Keratinocyte (primary cell): ENCODE measurements around the gene JAKMIP1. TPM values are rescaled to one million over a fixed set of nuclear protein-coding genes. Genes with fewer than 3 reads are reported as not detected.

Experiments
- DNase-seq: peaks from one replicate; pipeline ENCODE4 v3.0.0-alpha.2; 2011; ENCODE audit warnings: low read depth, missing footprints, low spot score
- FAIRE-seq: peaks from 2 replicates; lab custom pipeline; 2011; peaks lifted over from hg19 to GRCh38; lab: Jason Lieb, UNC
- H2AFZ ChIP-seq: 2 replicates; pipeline ENCODE4 v1.6.0; 2012; ENCODE audit warnings: low read length, control low read depth, inconsistent platforms; ENCODE audit not compliant: control insufficient read depth
- H3K27ac ChIP-seq: 2 replicates; pipeline ENCODE4 v1.5.1; 2011; ENCODE audit warnings: low read length; ENCODE audit not compliant: control insufficient read depth, insufficient read depth
- H3K27me3 ChIP-seq: 3 replicates; pipeline ENCODE4 v1.6.0; 2011; ENCODE audit warnings: low read length; ENCODE audit not compliant: control insufficient read depth, insufficient read depth; ENCODE audit errors: extremely low read depth
- H3K36me3 ChIP-seq, 2 experiments: 2 replicates in 1 of 2; 3 replicates in 1 of 2; pipeline ENCODE4 v1.5.1; 2011; ENCODE audit warnings: low read length in 2 of 2, mild to moderate bottlenecking in 1 of 2; ENCODE audit not compliant: control insufficient read depth in 2 of 2, insufficient read depth in 2 of 2; ENCODE audit errors: extremely low read depth in 1 of 2
- H3K4me1 ChIP-seq: 3 replicates; pipeline ENCODE4 v1.5.1; 2011; ENCODE audit warnings: low read length; ENCODE audit not compliant: control insufficient read depth, insufficient read depth; ENCODE audit errors: extremely low read depth
- H3K4me2 ChIP-seq: 3 replicates; pipeline ENCODE4 v1.6.0; 2011; ENCODE audit warnings: low read depth, low read length; ENCODE audit not compliant: control insufficient read depth, insufficient read depth; ENCODE audit errors: extremely low read depth
- H3K4me3 ChIP-seq, 3 experiments: fragments of 200-600 bp in 1 of 3; sonication (generic) in 1 of 3; 2 replicates in 2 of 3; 3 replicates in 1 of 3; pipeline ENCODE4 v1.5.1; 2011 to 2016; ENCODE audit warnings: low read length in 3 of 3, mild to moderate bottlenecking in 3 of 3, control low read depth in 2 of 3, inconsistent platforms in 1 of 3, low read depth in 1 of 3, mixed read lengths in 1 of 3, mixed run types in 1 of 3, moderate library complexity in 1 of 3; ENCODE audit not compliant: control insufficient read depth in 2 of 3, insufficient read depth in 2 of 3; ENCODE audit errors: extremely low read depth in 1 of 3
- H3K79me2 ChIP-seq: 2 replicates; pipeline ENCODE4 v1.6.0; 2012; ENCODE audit warnings: low read length; ENCODE audit not compliant: control insufficient read depth, insufficient read depth
- H3K9ac ChIP-seq: 3 replicates; pipeline ENCODE4 v1.6.0; 2011; ENCODE audit warnings: low read length; ENCODE audit not compliant: control insufficient read depth, insufficient read depth; ENCODE audit errors: extremely low read depth
- H3K9me1 ChIP-seq: 3 replicates; pipeline ENCODE4 v1.6.0; 2011; ENCODE audit warnings: low read length; ENCODE audit not compliant: control insufficient read depth, insufficient read depth; ENCODE audit errors: extremely low read depth
- H3K9me3 ChIP-seq: 2 replicates; pipeline ENCODE4 v1.5.1; 2012; ENCODE audit warnings: low read depth, low read length; ENCODE audit not compliant: control insufficient read depth
- H4K20me1 ChIP-seq: 3 replicates; pipeline ENCODE4 v1.6.0; 2011; ENCODE audit warnings: low read length; ENCODE audit not compliant: control insufficient read depth, insufficient read depth; ENCODE audit errors: extremely low read depth
- EZH2 ChIP-seq: IDR thresholded peaks from one replicate; pipeline ENCODE4 v1.6.1; 2012; ENCODE audit warnings: inconsistent platforms, mild to moderate bottlenecking, low read length, moderate library complexity
- dilution Hi-C: fragments of 300-500 bp; cut with MboI; formaldehyde crosslinking; loops from one replicate; pipeline ENCODE4 v1.7.0; 2020; ENCODE audit warnings: low sequenced_read_pairs; ENCODE audit not compliant: extremely low pct_ligation_motif_present
- polyA plus RNA-seq, 5 experiments: library from polyadenylated mRNA; depleted of rRNA in 3 of 5; stranded (reverse) in 3 of 5; stranded (forward) in 1 of 5; unstranded in 1 of 5; fragments of >200 nt; gene quantifications; 1 replicate in 1 of 5; 2 replicates in 3 of 5; 3 replicates in 1 of 5; pipeline versions ENCODE4 v1.2.1 to v1.2.3, GENCODE V29; 2011 to 2012; ENCODE audit warnings: missing spikeins in 2 of 5, low read depth in 1 of 5, low replicate concordance in 1 of 5
- TF ChIP-seq, protein P1 (sequence below), 3 experiments: IDR thresholded peaks in 1 of 3; conservative IDR thresholded peaks in 1 of 3; optimal IDR thresholded peaks in 1 of 3; 2 replicates in 2 of 3; 3 replicates in 1 of 3; pipeline versions ENCODE3 to v1.5.1; 2011; ENCODE audit warnings: low read length in 3 of 3, mild to moderate bottlenecking in 3 of 3, moderate library complexity in 2 of 3, control low read depth in 1 of 3, inconsistent platforms in 1 of 3; ENCODE audit not compliant: insufficient read depth in 2 of 3; ENCODE audit errors: extremely low read depth in 1 of 3

Gene JAKMIP1
- polyA plus RNA-seq, 1 donor (not counting 4 experiments of a cell fraction or from before 2014, with no cell fraction given) = not detected

- Histone ChIP-seq H4K20me1 (no peaks in the 10 kb centered on the region), H3K36me3 (no peaks in the 10 kb centered on the region), H3K9ac (no peak overlapping the region), H3K4me3 (no peak overlapping the region), H3K9me3 (peaks cover 6% of the 10 kb centered on the region), H3K4me2 (no peak overlapping the region), H2AFZ (no peak overlapping the region), H3K27ac (no peak overlapping the region), H3K27me3 (no peaks in the 10 kb centered on the region), H3K4me1 (no peaks in the 10 kb centered on the region), H3K79me2 (no peaks in the 10 kb centered on the region), H3K9me1 (no peaks in the 10 kb centered on the region)
- dilution Hi-C loops = no loop called here
- no peak for TF ChIP-seq EZH2
- TF ChIP-seq, protein P1, sequence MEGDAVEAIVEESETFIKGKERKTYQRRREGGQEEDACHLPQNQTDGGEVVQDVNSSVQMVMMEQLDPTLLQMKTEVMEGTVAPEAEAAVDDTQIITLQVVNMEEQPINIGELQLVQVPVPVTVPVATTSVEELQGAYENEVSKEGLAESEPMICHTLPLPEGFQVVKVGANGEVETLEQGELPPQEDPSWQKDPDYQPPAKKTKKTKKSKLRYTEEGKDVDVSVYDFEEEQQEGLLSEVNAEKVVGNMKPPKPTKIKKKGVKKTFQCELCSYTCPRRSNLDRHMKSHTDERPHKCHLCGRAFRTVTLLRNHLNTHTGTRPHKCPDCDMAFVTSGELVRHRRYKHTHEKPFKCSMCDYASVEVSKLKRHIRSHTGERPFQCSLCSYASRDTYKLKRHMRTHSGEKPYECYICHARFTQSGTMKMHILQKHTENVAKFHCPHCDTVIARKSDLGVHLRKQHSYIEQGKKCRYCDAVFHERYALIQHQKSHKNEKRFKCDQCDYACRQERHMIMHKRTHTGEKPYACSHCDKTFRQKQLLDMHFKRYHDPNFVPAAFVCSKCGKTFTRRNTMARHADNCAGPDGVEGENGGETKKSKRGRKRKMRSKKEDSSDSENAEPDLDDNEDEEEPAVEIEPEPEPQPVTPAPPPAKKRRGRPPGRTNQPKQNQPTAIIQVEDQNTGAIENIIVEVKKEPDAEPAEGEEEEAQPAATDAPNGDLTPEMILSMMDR (optimal IDR thresholded peaks at IDR 0.05 in 1 of 3, IDR thresholded peaks at IDR 0.05 in 1 of 3, conservative IDR thresholded peaks at IDR 0.05 in 1 of 3; ENCODE audit: extremely low read depth in 1 of 3, insufficient read depth in 2 of 3, low read length in 3 of 3) = no peak
- no peak for DNase-seq
- no peak for FAIRE-seq
Measured at GRCh38 chr4:5999356-5999755, 201.0 kb downstream of the JAKMIP1 start.

DNA sequence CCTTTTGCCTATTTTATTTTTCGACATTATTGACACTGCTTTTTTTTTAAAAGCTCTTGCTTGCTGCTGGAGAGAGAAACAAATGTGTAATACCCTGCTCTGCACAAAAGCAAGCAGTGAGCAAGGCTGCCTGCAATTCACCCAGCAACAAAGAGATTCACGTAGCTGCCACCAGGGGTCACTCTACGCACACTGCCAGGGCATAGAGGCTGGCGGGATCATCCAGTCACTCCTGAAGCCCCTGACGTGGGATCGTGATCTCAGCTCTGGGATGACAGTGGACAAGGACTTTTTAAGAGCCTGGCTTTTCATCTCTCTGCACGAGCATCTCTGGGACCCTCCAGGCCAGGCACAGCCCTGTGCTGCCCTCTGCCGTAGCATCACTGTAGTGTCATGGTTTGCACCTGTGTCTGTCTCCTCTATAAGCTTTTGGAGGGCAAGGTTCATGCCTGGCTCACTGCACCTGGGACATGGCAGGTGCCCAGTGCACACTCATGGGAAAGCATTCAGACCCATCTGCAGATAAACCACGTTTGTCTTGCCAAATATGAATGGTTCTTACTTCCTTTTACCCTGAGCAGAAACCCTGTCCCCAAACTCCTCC, 201.9 kb downstream of the JAKMIP1 start:
- Histone ChIP-seq H3K36me3 (no peaks in the 10 kb centered on the region), H3K9ac (no peak overlapping the region), H2AFZ (no peak overlapping the region), H4K20me1 (no peaks in the 10 kb centered on the region), H3K79me2 (no peaks in the 10 kb centered on the region), H3K9me3 (peaks cover 2% of the 10 kb centered on the region), H3K9me1 (no peaks in the 10 kb centered on the region), H3K4me3 (no peak overlapping the region), H3K27me3 (no peaks in the 10 kb centered on the region), H3K4me2 (no peak overlapping the region), H3K27ac (no peak overlapping the region), H3K4me1 (no peaks in the 10 kb centered on the region)
- DNase-seq (peak; percentile 7), FAIRE-seq (peak; percentile 20)
- no peak for TF ChIP-seq EZH2
- TF ChIP-seq, protein P1 (optimal IDR thresholded peaks at IDR 0.05 in 1 of 3, IDR thresholded peaks at IDR 0.05 in 1 of 3, conservative IDR thresholded peaks at IDR 0.05 in 1 of 3; ENCODE audit: extremely low read depth in 1 of 3, insufficient read depth in 2 of 3, low read length in 3 of 3) = peak; percentile 88 to 96 (median 94)
- dilution Hi-C loops = no loop called here
